Measurements from ENCODE around the gene SPAG6. TPM values are rescaled to one million over a fixed set of nuclear protein-coding genes. Genes with fewer than 3 reads are reported as not detected.

The SPAG6 gene
- total and polyA plus RNA-seq, 2 of the 4 experiments (the other 2 are of a cell fraction): not detected

- Histone ChIP-seq H3K9me3 (ENCODE audit: control insufficient read depth, insufficient read depth, low read length) (no peaks in the 10 kb centered on the region), H3K18ac (ENCODE audit: low read depth, low read length) (no peak overlapping the region), H2BK5ac (ENCODE audit: low read depth, low read length, poor library complexity, severe bottlenecking) (no peak overlapping the region), H2BK120ac (ENCODE audit: low read depth, low read length) (no peak overlapping the region), H3K9ac (ENCODE audit: low read depth, low read length) (no peak overlapping the region), H3K4ac (ENCODE audit: low read depth, low read length) (no peak overlapping the region), H3K27ac (ENCODE audit: insufficient read depth, low read length) (no peak overlapping the region), H4K8ac (ENCODE audit: low read depth in 2 of 2, low read length in 2 of 2) (no peak overlapping the region), H2BK15ac (ENCODE audit: low read depth, low read length) (no peak overlapping the region), H3K56ac (ENCODE audit: extremely low read depth, insufficient read depth, low read length) (no peak overlapping the region), H4K20me1 (ENCODE audit: insufficient read depth, low read length) (no peaks in the 10 kb centered on the region), H3K79me1 (ENCODE audit: low read depth in 1 of 2, low read length in 2 of 2) (peaks cover 0 to 6% of the 10 kb centered on the region in 2 experiments; a peak in 2 of 4 replicates), H2AK5ac (ENCODE audit: low read depth, low read length) (no peak overlapping the region), H3K4me1 (ENCODE audit: control insufficient read depth, insufficient read depth, low read length) (no peaks in the 10 kb centered on the region), H2AFZ (replicated peaks; ENCODE audit: low read length, poor library complexity) (no peak overlapping the region), H4K91ac (ENCODE audit: insufficient read depth, low read depth, low read length) (no peak overlapping the region), H3K27me3 (ENCODE audit: control insufficient read depth, insufficient read depth, low read length) (peaks cover 18% of the 10 kb centered on the region), H3K36me3 (ENCODE audit: control insufficient read depth, insufficient read depth, low read length) (no peaks in the 10 kb centered on the region), H2BK20ac (ENCODE audit: low read depth, low read length) (no peak overlapping the region), H3K23ac (ENCODE audit: low read depth, low read length) (no peak overlapping the region), H3K4me3 (ENCODE audit: insufficient read depth, low read depth, low read length) (no peak overlapping the region), H3K14ac (replicated peaks; ENCODE audit: low read depth, low read length) (no peak overlapping the region), H2AK9ac (replicated peaks; ENCODE audit: low read depth, low read length, poor library complexity) (no peak overlapping the region), H4K5ac (ENCODE audit: low read depth, low read length) (no peak overlapping the region), H3K4me2 (ENCODE audit: low read depth, low read length) (no peak overlapping the region), H3K9me1 (ENCODE audit: insufficient read depth, low read length) (no peaks in the 10 kb centered on the region)
- BruUV-seq (replicated peaks): no TSS peak
- TF ChIP-seq MXI1 (IDR thresholded peaks at IDR 0.05; ENCODE audit: borderline replicate concordance, low read depth, low read length): no peak
- TF ChIP-seq RCOR1 (IDR thresholded peaks at IDR 0.05; ENCODE audit: insufficient replicate concordance, low read length): no peak
- TF ChIP-seq USF2 (IDR thresholded peaks at IDR 0.05; ENCODE audit: low read depth, low read length): no peak
- TF ChIP-seq POLR2A (IDR thresholded peaks at IDR 0.05; ENCODE audit: low read depth, low read length): no peak
- in situ Hi-C loops (cut with MboI; ENCODE audit: low sequenced_read_pairs) (loop anchor here (25.0 kb wide), 1 partner anchor 930 kb away; no protein-coding TSS in a partner anchor), intact Hi-C loops (cut with micrococcal nuclease) (no loop called here), dilution Hi-C loops (cut with HindIII; ENCODE audit: low sequenced_read_pairs, unreplicated experiment) (no loop called here)
- ChIA-PET CTCF (no interaction called here), POLR2A (ENCODE audit: unreplicated experiment) (no interaction called here)
- WGBS, 2 experiments (ENCODE audit: extremely low coverage in 2 of 2, insufficient read length in 1 of 2): no CpG with 5 or more reads among the region's 1 CpG
- DNase-seq: no peak
- ATAC-seq (ENCODE audit: low read depth): no peak
These were observed 97.2 kb downstream of the SPAG6 start for GRCh38 chr10:22442468-22442867.
